Measurements from ENCODE around the gene CALR. TPM values are rescaled to one million over a fixed set of nuclear protein-coding genes. Genes with fewer than 3 reads are reported as not detected.
A peak's percentile ranks its signal among the peaks of the same experiment; 100 is the strongest.

CALR gene
- total RNA-seq, 4 donors from 2014 or later, result 262 to 577 (median 513) TPM

DNA sequence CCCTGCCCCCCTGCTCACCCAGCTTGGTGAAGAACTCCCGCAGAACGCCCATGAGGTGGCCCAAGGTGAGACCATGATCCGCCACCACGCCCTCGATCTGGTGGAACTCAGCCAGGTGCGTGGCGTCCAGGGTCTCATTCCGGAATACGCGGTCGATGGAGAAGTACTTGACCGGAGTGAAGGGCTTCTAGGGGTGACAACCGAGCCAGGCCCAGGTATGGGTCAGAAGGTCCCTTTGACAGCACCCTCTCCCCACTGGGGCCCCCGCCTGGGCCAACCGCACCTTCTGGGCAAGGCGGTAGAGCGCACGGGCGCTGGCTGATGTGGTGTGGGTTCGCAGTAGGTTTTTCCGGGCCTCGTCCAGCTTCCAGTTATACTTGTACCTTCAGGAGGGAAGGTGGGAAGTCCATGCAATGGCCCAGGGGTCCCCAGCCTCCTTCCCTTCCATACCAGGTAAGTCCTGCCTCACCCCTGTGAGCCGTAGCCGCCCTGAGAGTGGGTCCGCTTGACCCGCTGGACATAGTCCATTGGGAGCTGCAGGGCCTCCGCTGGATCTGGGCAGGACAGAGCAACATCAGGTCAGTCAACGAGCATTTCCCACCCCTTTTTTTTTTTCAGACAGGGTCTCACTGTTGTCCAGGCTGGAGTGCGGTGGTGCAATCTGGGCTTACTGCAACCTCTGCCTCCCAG, 13.6 kb upstream of the CALR start:
- WGBS, 2 donors, result 91 to 92% methylated on average over 17 to 27 of the region's 29 CpGs
- Histone ChIP-seq H3K9me3 (no peaks in the 10 kb centered on the region), H3K27ac (no peak overlapping the region), H3K36me3 (peaks cover 38 to 78% (median 55%) of the 10 kb centered on the region in 3 donors), H3K4me3 (no peak overlapping the region), H3K27me3 (no peaks in the 10 kb centered on the region), H3K4me1 (peaks cover 0 to under 1% (median 0%) of the 10 kb centered on the region in 3 donors)
- intact Hi-C loops (cut with DNase I), result no loop called here
- TF ChIP-seq, protein P1, sequence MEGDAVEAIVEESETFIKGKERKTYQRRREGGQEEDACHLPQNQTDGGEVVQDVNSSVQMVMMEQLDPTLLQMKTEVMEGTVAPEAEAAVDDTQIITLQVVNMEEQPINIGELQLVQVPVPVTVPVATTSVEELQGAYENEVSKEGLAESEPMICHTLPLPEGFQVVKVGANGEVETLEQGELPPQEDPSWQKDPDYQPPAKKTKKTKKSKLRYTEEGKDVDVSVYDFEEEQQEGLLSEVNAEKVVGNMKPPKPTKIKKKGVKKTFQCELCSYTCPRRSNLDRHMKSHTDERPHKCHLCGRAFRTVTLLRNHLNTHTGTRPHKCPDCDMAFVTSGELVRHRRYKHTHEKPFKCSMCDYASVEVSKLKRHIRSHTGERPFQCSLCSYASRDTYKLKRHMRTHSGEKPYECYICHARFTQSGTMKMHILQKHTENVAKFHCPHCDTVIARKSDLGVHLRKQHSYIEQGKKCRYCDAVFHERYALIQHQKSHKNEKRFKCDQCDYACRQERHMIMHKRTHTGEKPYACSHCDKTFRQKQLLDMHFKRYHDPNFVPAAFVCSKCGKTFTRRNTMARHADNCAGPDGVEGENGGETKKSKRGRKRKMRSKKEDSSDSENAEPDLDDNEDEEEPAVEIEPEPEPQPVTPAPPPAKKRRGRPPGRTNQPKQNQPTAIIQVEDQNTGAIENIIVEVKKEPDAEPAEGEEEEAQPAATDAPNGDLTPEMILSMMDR (IDR thresholded peaks at IDR 0.05), result no peak
- no peak for TF ChIP-seq POLR2A (IDR thresholded peaks at IDR 0.05)
- no peak for DNase-seq

DNA sequence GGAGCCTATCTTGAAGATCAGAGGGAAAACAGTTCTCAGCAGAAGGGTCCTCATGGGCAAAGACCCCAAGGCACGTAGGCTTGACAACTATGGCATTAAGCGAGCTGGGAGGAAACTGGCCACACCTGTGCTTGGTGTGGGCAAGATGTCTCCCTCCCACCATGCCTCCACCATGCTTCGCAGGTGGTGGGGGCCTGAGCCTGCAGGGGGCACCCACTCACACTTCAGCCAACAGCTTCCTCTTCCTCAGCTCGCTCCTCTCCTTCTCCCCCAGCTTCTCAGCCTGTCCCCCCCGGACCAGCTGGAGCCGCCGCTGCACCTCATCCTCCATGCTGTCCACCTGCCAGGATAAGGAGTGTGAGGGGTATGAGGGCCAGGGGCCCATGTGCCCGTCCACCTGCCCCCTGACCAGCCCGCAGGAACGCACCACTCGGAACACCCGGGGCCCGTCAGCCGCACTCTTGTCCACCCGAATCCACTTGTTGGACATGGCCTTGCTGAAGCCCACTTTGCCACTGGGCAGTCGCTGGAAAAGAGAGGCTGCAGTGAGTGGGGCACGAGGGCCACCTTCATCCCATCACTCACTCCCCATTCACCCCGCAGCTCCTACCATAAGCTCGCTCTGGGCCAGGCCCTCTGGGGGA, 8.3 kb upstream of the CALR start:
- no peak overlapping the region for H3K27ac ChIP-seq
- peaks cover 28 to 67% (median 38%) of the 10 kb centered on the region in 3 donors for H3K36me3 ChIP-seq
- TF ChIP-seq, protein P1 (IDR thresholded peaks at IDR 0.05), result no peak
- no peak for TF ChIP-seq POLR2A (IDR thresholded peaks at IDR 0.05)
- 82 to 87% methylated on average over 5 to 13 of the region's 19 CpGs for WGBS, 2 donors
- intact Hi-C loops (cut with DNase I), result no loop called here
- H3K9me3 ChIP-seq, result no peaks in the 10 kb centered on the region
- no peaks in the 10 kb centered on the region for H3K27me3 ChIP-seq
- DNase-seq, result no peak
- no peak overlapping the region for H3K4me3 ChIP-seq
- H3K4me1 ChIP-seq, result peaks cover 10 to 33% (median 10%) of the 10 kb centered on the region in 3 donors

DNA sequence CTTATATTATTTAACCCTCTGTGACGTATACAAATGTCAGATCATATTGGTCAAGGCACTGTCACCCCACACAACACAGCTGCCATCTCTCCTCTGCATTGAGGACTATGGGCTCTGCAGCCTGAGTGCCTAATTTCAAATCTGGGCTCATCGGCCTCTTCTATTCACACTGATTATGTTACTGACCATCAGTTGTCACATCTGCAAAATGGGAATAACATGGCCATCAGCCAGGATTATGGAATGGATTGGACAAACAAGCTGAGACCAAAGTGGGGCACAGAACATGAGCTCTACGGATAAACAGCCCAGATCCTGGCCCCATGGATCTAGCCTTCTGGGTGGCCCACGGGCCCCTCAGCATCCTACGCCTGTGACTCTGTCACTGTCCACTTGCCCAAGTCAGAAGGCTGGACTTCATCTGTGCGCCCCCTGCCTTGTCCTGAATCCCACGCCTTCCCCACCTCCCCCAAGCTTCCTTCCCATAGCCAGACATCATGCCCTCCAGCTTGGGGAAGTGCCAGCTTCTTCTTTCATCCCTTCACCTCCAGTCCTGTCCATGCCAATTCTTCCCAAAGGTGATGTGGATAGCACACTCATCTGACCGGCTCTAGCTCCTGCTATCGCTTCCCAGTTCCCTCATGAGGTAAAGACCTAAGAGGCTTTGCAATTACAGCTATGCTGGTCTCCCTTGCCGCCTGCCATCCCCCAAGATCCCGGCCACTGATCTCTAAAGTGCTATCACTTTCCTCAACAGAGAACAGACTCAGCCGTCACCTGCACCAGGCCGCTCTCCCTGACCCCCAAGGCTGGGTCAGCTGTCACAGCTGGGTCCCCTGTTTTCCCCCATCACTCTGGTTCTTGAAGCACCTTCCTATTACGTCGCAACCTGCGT, 5.8 kb upstream of the CALR start:
- H3K36me3 ChIP-seq, result peaks cover 13 to 42% (median 20%) of the 10 kb centered on the region in 3 donors
- no peaks in the 10 kb centered on the region for H3K9me3 ChIP-seq
- WGBS, 2 donors, result 26% methylated on average over 14 to 16 of the region's 16 CpGs
- H3K27ac ChIP-seq, result peak overlapping the region; percentile 81 to 88 (median 81)
- H3K4me1 ChIP-seq, result peaks cover 14 to 39% (median 15%) of the 10 kb centered on the region in 3 donors
- no peaks in the 10 kb centered on the region for H3K27me3 ChIP-seq
- TF ChIP-seq, protein P1 (IDR thresholded peaks at IDR 0.05), result no peak
- no peak for TF ChIP-seq POLR2A (IDR thresholded peaks at IDR 0.05)
- intact Hi-C loops (cut with DNase I), result no loop called here
- DNase-seq, result no peak
- H3K4me3 ChIP-seq, result peak overlapping the region; percentile 67 to 98 (median 75)

DNA sequence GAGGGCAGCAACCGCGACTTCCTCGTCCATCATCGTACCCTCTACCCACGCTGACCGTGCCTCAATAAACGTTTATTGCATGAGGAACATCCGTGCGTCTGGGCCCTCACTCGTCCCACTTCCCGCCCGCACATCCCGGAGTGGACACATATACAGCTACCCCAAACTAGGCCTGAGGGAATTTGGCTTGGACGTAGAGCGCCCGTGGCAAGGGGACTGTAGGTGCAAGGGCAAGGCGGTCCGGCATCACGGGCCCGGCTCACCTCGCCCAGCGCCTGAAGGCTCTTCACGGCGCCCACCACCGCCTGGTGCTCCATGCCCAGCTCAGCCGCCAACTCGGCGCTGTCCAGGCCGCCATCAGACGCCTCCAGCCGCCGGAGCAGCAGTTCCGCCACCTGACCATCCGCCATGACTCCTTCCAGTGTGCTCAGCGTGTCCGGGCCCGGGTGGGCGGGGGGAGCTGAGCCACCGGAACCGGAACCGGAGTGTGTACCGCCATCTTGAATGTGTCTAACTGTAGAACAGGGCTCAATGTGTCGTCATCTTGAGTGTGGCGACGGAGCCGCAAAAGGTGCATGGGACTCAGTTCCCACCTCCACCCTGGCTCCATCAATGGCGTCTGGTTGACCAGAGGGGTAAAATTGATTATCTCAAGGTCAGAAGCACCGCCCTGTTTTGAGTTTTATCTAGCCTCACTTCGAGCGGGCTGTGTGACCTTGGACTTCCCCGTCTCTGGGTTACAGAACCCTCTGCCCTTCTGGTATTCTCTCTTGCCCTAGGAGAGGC, 4.9 kb upstream of the CALR start, which contains the start of gene FARSA:
Gene FARSA (minus strand): TSS at position 425 of the 786 bp plus-strand sequence. CDS start 15 bp downstream, at position 410.
- Histone ChIP-seq H3K4me1 (peaks cover 16 to 44% (median 19%) of the 10 kb centered on the region in 3 donors), H3K27ac (peak within 1 kb of the TSS; percentile 81 to 88 (median 81)), H3K9me3 (no peaks in the 10 kb centered on the region), H3K36me3 (peaks cover 10 to 34% (median 14%) of the 10 kb centered on the region in 3 donors), H3K27me3 (no peaks in the 10 kb centered on the region), H3K4me3 (peak within 1 kb of the TSS; percentile 67 to 98 (median 75))
- intact Hi-C loops (cut with DNase I), result no loop called here
- WGBS, 2 donors, result 0 to 2% methylated on average over 4 to 10 of the region's 51 CpGs
- peak; percentile 58 for DNase-seq
- TF ChIP-seq POLR2A (IDR thresholded peaks at IDR 0.05), result peak in 3 of 4 donors; percentile 40 to 57 (median 44)
- TF ChIP-seq, protein P1 (IDR thresholded peaks at IDR 0.05), result peak in 1 of 6 experiments; percentile 5
